ENCODE data around the gene NUP210. TPM values are rescaled to one million over a fixed set of nuclear protein-coding genes. Genes with fewer than 3 reads are reported as not detected.
"Not testable (repeated sequence)": the region's sequence is repeated elsewhere in the genome, so short reads cannot be mapped to it uniquely, and the experiment has no call there.

NUP210 gene
- total and polyA plus RNA-seq, 2 experiments from 2014 or later: 6.7 to 8.4 TPM

GRCh38 chr3:13451301-13451673, 31.2 kb upstream of the NUP210 start:
- TF ChIP-seq EZH2 (IDR thresholded peaks at IDR 0.05; ENCODE audit: borderline replicate concordance): no peak
- TF ChIP-seq EZH2phosphoT487 (IDR thresholded peaks at IDR 0.05; ENCODE audit: low read depth, severe bottlenecking, unreplicated experiment): no peak
- TF ChIP-seq CTCF (IDR thresholded peaks at IDR 0.05; ENCODE audit: poor library complexity): no peak
- 8% methylated on average over 7 of the region's 7 CpGs for WGBS (ENCODE audit: low lambda C conversion rate, missing lambda C conversion rate)
- no peaks in the 10 kb centered on the region for H3K9me2 ChIP-seq (replicated peaks; ENCODE audit: insufficient read depth)
- peak overlapping the region; percentile 35 for H3K27ac ChIP-seq
- H3K4me3 ChIP-seq: peak overlapping the region; percentile 37
- H3K4me1 ChIP-seq (ENCODE audit: insufficient read depth): peaks cover 4% of the 10 kb centered on the region
- no peaks in the 10 kb centered on the region for H3K27me3 ChIP-seq
- DNase-seq (ENCODE audit: low spot score): no peak
- H3K79me2 ChIP-seq: no peaks in the 10 kb centered on the region
- no peaks in the 10 kb centered on the region for H4K20me1 ChIP-seq (ENCODE audit: insufficient read depth, poor library complexity, severe bottlenecking)
- H3K9me3 ChIP-seq (ENCODE audit: low read depth): no peaks in the 10 kb centered on the region
- H3K36me3 ChIP-seq (replicated peaks; ENCODE audit: insufficient read depth, low read depth): no peaks in the 10 kb centered on the region
- H2AFZ ChIP-seq: peak overlapping the region; percentile 61
- peak overlapping the region; percentile 77 for H3K4me2 ChIP-seq

GRCh38 chr3:13442882-13443281, 22.8 kb upstream of the NUP210 start:
- H3K79me2 ChIP-seq; H3K4me1 ChIP-seq (ENCODE audit: insufficient read depth); H3K9me2 ChIP-seq (replicated peaks; ENCODE audit: insufficient read depth); H3K27me3 ChIP-seq; H3K4me2 ChIP-seq; H2AFZ ChIP-seq; H3K27ac ChIP-seq; H3K9me3 ChIP-seq (ENCODE audit: low read depth); H4K20me1 ChIP-seq (ENCODE audit: insufficient read depth, poor library complexity, severe bottlenecking); H3K36me3 ChIP-seq (replicated peaks; ENCODE audit: insufficient read depth, low read depth); H3K4me3 ChIP-seq; DNase-seq (ENCODE audit: low spot score): not testable (repeated sequence)
- WGBS (ENCODE audit: low lambda C conversion rate, missing lambda C conversion rate): 88% methylated on average over 2 of the region's 2 CpGs

GRCh38 chr3:13440204-13440817, 20.2 kb upstream of the NUP210 start:
- H2AFZ ChIP-seq: no peak overlapping the region
- H4K20me1 ChIP-seq (ENCODE audit: insufficient read depth, poor library complexity, severe bottlenecking): no peaks in the 10 kb centered on the region
- H3K79me2 ChIP-seq: no peaks in the 10 kb centered on the region
- H3K4me3 ChIP-seq: no peak overlapping the region
- no peaks in the 10 kb centered on the region for H3K36me3 ChIP-seq (replicated peaks; ENCODE audit: insufficient read depth, low read depth)
- H3K27me3 ChIP-seq: no peaks in the 10 kb centered on the region
- H3K27ac ChIP-seq: no peak overlapping the region
- H3K9me2 ChIP-seq (replicated peaks; ENCODE audit: insufficient read depth): no peaks in the 10 kb centered on the region
- H3K9me3 ChIP-seq (ENCODE audit: low read depth): no peaks in the 10 kb centered on the region
- no peaks in the 10 kb centered on the region for H3K4me1 ChIP-seq (ENCODE audit: insufficient read depth)
- no peak overlapping the region for H3K4me2 ChIP-seq
- TF ChIP-seq CTCF (IDR thresholded peaks at IDR 0.05; ENCODE audit: poor library complexity) (no peak), EZH2phosphoT487 (IDR thresholded peaks at IDR 0.05; ENCODE audit: low read depth, severe bottlenecking, unreplicated experiment) (no peak), EZH2 (IDR thresholded peaks at IDR 0.05; ENCODE audit: borderline replicate concordance) (no peak)
- no peak for DNase-seq (ENCODE audit: low spot score)
- 86% methylated on average over 4 of the region's 4 CpGs for WGBS (ENCODE audit: low lambda C conversion rate, missing lambda C conversion rate)

GRCh38 chr3:13436213-13436612, 16.1 kb upstream of the NUP210 start:
- H4K20me1 ChIP-seq (ENCODE audit: insufficient read depth, poor library complexity, severe bottlenecking); H3K4me1 ChIP-seq (ENCODE audit: insufficient read depth); H3K27ac ChIP-seq; H3K4me2 ChIP-seq; H3K9me2 ChIP-seq (replicated peaks; ENCODE audit: insufficient read depth); H3K79me2 ChIP-seq; H3K9me3 ChIP-seq (ENCODE audit: low read depth); H2AFZ ChIP-seq; H3K36me3 ChIP-seq (replicated peaks; ENCODE audit: insufficient read depth, low read depth); H3K4me3 ChIP-seq; DNase-seq (ENCODE audit: low spot score); H3K27me3 ChIP-seq: not testable (repeated sequence)
- 93% methylated on average over 4 of the region's 4 CpGs for WGBS (ENCODE audit: low lambda C conversion rate, missing lambda C conversion rate)
